SK-N-SH treated with all-trans-retinoic acid at 6 μM for 48 hours (cell line): ENCODE data around the gene SLC24A4.

Experiments used
- ATAC-seq: fragments of 200-7000 bp; cut with Tn5 transposase; 3 replicates; pipeline ENCODE4 v1.9.1; 2020; ENCODE audit warnings: mild to moderate bottlenecking, moderate library complexity
- ARNTL ChIP-seq: fragments of 450-650 bp; formaldehyde crosslinking; IDR thresholded peaks from 2 replicates; pipeline ENCODE4 v1.5.0; 2020; ENCODE audit warnings: low read depth, mild to moderate bottlenecking, moderate library complexity, borderline replicate concordance
- BACH2 ChIP-seq: fragments of 250-450 bp; sonication (Bioruptor Pico); IDR thresholded peaks from 2 replicates; pipeline ENCODE4 v1.9.0; 2021; ENCODE audit warnings: mild to moderate bottlenecking, borderline replicate concordance
- CREB5 ChIP-seq: fragments of 250-450 bp; sonication (Bioruptor Pico); IDR thresholded peaks from 2 replicates; pipeline ENCODE4 v1.5.1; 2020; ENCODE audit warnings: low read depth, mild to moderate bottlenecking, moderate library complexity
- CSDC2 ChIP-seq: fragments of 250-450 bp; sonication (Bioruptor Pico); IDR thresholded peaks from 2 replicates; pipeline ENCODE4 v1.5.0; 2020; ENCODE audit warnings: mild to moderate bottlenecking, moderate library complexity
- CSRNP3 ChIP-seq: fragments of 250-450 bp; sonication (Bioruptor Pico); IDR thresholded peaks from 2 replicates; pipeline ENCODE4 v1.5.1; 2021; ENCODE audit warnings: mild to moderate bottlenecking, moderate library complexity
- ESRRG ChIP-seq: fragments of 250-450 bp; sonication (Bioruptor Pico); IDR thresholded peaks from 2 replicates; pipeline ENCODE4 v1.6.1; 2021; ENCODE audit warnings: mild to moderate bottlenecking
- GLIS3 ChIP-seq: fragments of 250-450 bp; sonication (Bioruptor Pico); IDR thresholded peaks from 2 replicates; pipeline ENCODE4 v1.5.0; 2020; ENCODE audit warnings: mild to moderate bottlenecking, moderate library complexity
- OSR1 ChIP-seq: fragments of 250-450 bp; sonication (Bioruptor Pico); IDR thresholded peaks from 2 replicates; pipeline ENCODE4 v1.8.0; 2022; ENCODE audit warnings: moderate library complexity, mild to moderate bottlenecking, inconsistent platforms
- PATZ1 ChIP-seq: fragments of 250-450 bp; sonication (Bioruptor Pico); IDR thresholded peaks from 2 replicates; pipeline ENCODE4 v1.8.0; 2020; ENCODE audit warnings: mild to moderate bottlenecking, moderate library complexity, borderline replicate concordance
- PPARA ChIP-seq: fragments of 250-450 bp; sonication (Bioruptor Pico); IDR thresholded peaks from 2 replicates; pipeline ENCODE4 v1.5.0; 2020; ENCODE audit warnings: mild to moderate bottlenecking, borderline replicate concordance
- RARB ChIP-seq: fragments of 250-450 bp; sonication (Bioruptor Pico); IDR thresholded peaks from 2 replicates; pipeline ENCODE4 v1.8.0; 2021; ENCODE audit warnings: mild to moderate bottlenecking, moderate library complexity
- SNAI2 ChIP-seq: fragments of 250-450 bp; sonication (Bioruptor Pico); IDR thresholded peaks from 2 replicates; pipeline ENCODE4 v1.5.0; 2020; ENCODE audit warnings: mild to moderate bottlenecking, moderate library complexity
- TCF4 ChIP-seq: fragments of 250-450 bp; sonication (Bioruptor Pico); IDR thresholded peaks from 2 replicates; pipeline ENCODE4 v1.8.0; 2021; ENCODE audit warnings: mild to moderate bottlenecking, moderate library complexity, borderline replicate concordance
- TOX ChIP-seq: fragments of 250-450 bp; sonication (Bioruptor Pico); IDR thresholded peaks from 2 replicates; pipeline ENCODE4 v1.8.0; 2021; ENCODE audit warnings: mild to moderate bottlenecking, moderate library complexity, borderline replicate concordance
- TSHZ2 ChIP-seq: fragments of 250-450 bp; sonication (Bioruptor Pico); IDR thresholded peaks from 2 replicates; pipeline ENCODE4 v1.5.0; 2020; ENCODE audit warnings: mild to moderate bottlenecking, moderate library complexity
- ZFP3 ChIP-seq: fragments of 250-450 bp; sonication (Bioruptor Pico); IDR thresholded peaks from 2 replicates; pipeline ENCODE4 v1.5.0; 2020; ENCODE audit warnings: mild to moderate bottlenecking, moderate library complexity
- ZFP30 ChIP-seq: fragments of 450-650 bp; formaldehyde crosslinking; IDR thresholded peaks from 2 replicates; pipeline ENCODE4 v1.5.0; 2022; ENCODE audit warnings: mild to moderate bottlenecking, moderate library complexity
- ZNF565 ChIP-seq: fragments of 450-650 bp; formaldehyde crosslinking; conservative IDR thresholded peaks from 2 replicates; pipeline ENCODE4 v1.5.0; 2020; ENCODE audit warnings: low read depth, mild to moderate bottlenecking, moderate library complexity
- ZNF70 ChIP-seq: fragments of 450-650 bp; formaldehyde crosslinking; IDR thresholded peaks from 2 replicates; pipeline ENCODE4 v1.5.0; 2020; ENCODE audit warnings: mild to moderate bottlenecking, moderate library complexity
- ZNF8 ChIP-seq: fragments of 450-650 bp; formaldehyde crosslinking; IDR thresholded peaks from 2 replicates; pipeline ENCODE4 v1.5.0; 2020; ENCODE audit warnings: mild to moderate bottlenecking, moderate library complexity

The SLC24A4 gene

GRCh38 chr14:92310776-92311375 lies 12.1 kb upstream of the SLC24A4 start:
- ATAC-seq, result no peak
- TF ChIP-seq ZNF70 (no peak), ZNF8 (CRISPR knock-in tag) (no peak), OSR1 (CRISPR knock-in tag) (no peak)
- TF ChIP-seq, all 23 proteins: peak for 0

GRCh38 chr14:92314182-92314581 lies 8.8 kb upstream of the SLC24A4 start:
- no peak for ATAC-seq
- TF ChIP-seq ARNTL (CRISPR knock-in tag) (no peak), CREB5 (no peak), GLIS3 (CRISPR knock-in tag) (no peak), ZNF565 (CRISPR knock-in tag) (no peak)
- TF ChIP-seq, all 23 proteins: peak for 0

- TF ChIP-seq TOX (CRISPR knock-in tag) (no peak), CREB5 (no peak)
- no peak for ATAC-seq
Observed at GRCh38 chr14:92315050-92315805, 7.7 kb upstream of the SLC24A4 start.

- ATAC-seq, result no peak
- no peak for TF ChIP-seq TOX (CRISPR knock-in tag)
- no peak for TF ChIP-seq ARNTL (CRISPR knock-in tag)
- TF ChIP-seq PPARA (CRISPR knock-in tag), result no peak
- no peak for TF ChIP-seq CSRNP3 (CRISPR knock-in tag)
- no peak for TF ChIP-seq PATZ1
- TF ChIP-seq ZNF70, result no peak
- no peak for TF ChIP-seq CSDC2
- no peak for TF ChIP-seq OSR1 (CRISPR knock-in tag)
- no peak for TF ChIP-seq GLIS3 (CRISPR knock-in tag)
- TF ChIP-seq SNAI2, result no peak
- no peak for TF ChIP-seq ZFP3 (CRISPR knock-in tag)
- TF ChIP-seq TSHZ2 (CRISPR knock-in tag), result no peak
- no peak for TF ChIP-seq TCF4 (CRISPR knock-in tag)
- no peak for TF ChIP-seq ESRRG (CRISPR knock-in tag)
- TF ChIP-seq RARB (CRISPR knock-in tag), result no peak
- TF ChIP-seq ZFP30 (CRISPR knock-in tag), result no peak
- no peak for TF ChIP-seq BACH2 (CRISPR knock-in tag)
Observed at GRCh38 chr14:92316176-92316575, 6.8 kb upstream of the SLC24A4 start.
